GM12874 (cell line): ENCODE measurements around the gene PRPF39.

Experiments used
- TF ChIP-seq, protein P1 (sequence below): IDR thresholded peaks from 2 replicates; pipeline ENCODE4 v1.5.1; 2011; ENCODE audit warnings: low read depth, mild to moderate bottlenecking, control low read depth, low read length, moderate library complexity; ENCODE audit not compliant: insufficient read depth

The PRPF39 gene

DNA sequence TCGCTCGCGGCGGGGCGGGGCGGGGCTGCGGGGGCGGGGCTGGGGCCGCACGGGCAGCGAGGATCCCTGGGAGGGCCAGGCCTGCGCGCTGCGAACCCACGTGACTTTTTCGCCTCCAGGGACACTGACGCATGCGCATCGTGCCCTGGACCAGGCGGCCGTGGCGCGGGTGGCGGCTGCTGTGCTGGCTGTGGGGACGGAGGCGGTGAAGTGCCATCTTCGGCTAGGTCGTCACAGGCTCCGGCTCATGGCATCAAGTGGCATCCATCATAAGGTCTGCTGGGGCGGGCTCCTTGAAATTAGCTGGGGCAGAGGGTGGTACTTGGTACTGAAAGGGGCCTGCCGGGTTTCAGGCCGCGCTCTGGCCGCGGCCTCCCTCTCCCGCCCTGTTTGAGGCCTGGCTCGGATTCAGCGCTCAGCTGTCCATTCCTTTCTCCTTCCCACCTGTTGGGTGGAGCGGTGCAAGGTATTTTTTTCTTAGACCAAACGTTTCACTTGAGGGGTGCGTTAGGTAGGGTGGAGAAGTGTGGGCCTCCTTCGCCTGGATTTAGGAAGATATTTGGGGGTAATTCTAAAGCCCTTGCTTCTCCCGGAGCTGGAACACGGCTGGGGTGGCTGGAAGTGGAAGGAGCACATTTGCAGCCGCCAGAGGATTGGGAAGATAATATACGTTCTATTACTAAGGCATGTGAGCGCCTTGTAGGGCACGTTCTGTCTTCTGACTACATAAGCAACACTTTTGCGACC lies at the start of gene PRPF39:
TSS of gene PRPF39 (plus strand) at position 141 of the 747 bp plus-strand sequence. CDS start 11,124 bp downstream, outside the sequence.
- TF ChIP-seq, protein P1, sequence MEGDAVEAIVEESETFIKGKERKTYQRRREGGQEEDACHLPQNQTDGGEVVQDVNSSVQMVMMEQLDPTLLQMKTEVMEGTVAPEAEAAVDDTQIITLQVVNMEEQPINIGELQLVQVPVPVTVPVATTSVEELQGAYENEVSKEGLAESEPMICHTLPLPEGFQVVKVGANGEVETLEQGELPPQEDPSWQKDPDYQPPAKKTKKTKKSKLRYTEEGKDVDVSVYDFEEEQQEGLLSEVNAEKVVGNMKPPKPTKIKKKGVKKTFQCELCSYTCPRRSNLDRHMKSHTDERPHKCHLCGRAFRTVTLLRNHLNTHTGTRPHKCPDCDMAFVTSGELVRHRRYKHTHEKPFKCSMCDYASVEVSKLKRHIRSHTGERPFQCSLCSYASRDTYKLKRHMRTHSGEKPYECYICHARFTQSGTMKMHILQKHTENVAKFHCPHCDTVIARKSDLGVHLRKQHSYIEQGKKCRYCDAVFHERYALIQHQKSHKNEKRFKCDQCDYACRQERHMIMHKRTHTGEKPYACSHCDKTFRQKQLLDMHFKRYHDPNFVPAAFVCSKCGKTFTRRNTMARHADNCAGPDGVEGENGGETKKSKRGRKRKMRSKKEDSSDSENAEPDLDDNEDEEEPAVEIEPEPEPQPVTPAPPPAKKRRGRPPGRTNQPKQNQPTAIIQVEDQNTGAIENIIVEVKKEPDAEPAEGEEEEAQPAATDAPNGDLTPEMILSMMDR: no peak

GRCh38 chr14:45034730-45035129 lies 49.2 kb upstream of the PRPF39 start:
- TF ChIP-seq, protein P1: no peak

- TF ChIP-seq, protein P1: no peak
These were observed 45.7 kb upstream of the PRPF39 start for GRCh38 chr14:45038256-45038655.

- TF ChIP-seq, protein P1: no peak
These were observed 45.1 kb upstream of the PRPF39 start for GRCh38 chr14:45038865-45039264.

DNA sequence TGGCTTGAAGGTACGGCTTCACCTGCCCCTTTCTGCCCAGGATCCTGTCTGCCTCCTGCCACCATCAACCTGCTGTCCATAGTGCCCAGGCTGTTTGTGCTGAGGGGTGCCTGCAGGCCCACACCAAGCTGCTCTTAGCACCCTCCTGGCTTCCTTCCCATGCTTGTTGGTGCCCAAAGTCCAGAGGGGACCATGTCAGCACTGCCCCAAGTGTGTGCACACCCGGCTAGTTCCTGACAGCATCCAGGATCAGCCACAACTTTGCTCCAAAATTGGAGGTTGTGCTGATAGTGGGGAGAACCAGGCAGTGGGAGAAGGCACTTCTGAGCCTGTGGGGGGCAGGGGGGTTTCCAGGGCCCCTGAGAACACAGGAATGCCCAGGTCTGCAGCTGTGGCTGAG lies 44.5 kb upstream of the PRPF39 start:
- TF ChIP-seq, protein P1: no peak

- TF ChIP-seq, protein P1: no peak
These were observed 42.3 kb upstream of the PRPF39 start for GRCh38 chr14:45041641-45042040.

DNA sequence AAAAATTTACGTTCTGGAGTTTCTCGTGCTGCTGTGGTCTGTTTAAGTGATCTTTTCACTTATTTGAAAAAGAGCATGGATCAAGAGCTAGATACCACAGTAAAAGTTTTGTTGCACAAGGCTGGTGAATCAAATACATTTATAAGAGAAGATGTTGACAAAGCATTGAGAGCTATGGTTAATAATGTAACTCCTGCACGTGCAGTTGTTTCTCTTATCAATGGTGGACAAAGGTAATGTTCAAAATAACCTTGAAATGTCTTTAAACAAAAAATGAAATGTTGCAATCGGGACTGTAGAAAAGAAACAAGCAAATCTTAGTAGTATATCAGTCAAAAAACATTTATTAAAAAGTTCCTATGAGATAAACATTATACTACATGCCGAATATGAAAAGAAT lies 39.3 kb upstream of the PRPF39 start:
- TF ChIP-seq, protein P1: no peak

GRCh38 chr14:45048385-45048784 lies 35.5 kb upstream of the PRPF39 start:
- TF ChIP-seq, protein P1: no peak
